SJCRH30 (cell line): ENCODE measurements around the gene MTFMT. TPM values are rescaled to one million over a fixed set of nuclear protein-coding genes. Genes with fewer than 3 reads are reported as not detected.
"Not testable (repeated sequence)": the region's sequence is repeated elsewhere in the genome, so short reads cannot be mapped to it uniquely, and the experiment has no call there.

Experiments used
- DNase-seq, 2 experiments: peaks; one replicate each; pipeline ENCODE4 v3.0.0-alpha.2; 2015 to 2020
- H3K27ac ChIP-seq: fragments of 250-450 bp; sonication (Bioruptor Pico); 2 replicates; pipeline ENCODE4 v1.5.1; 2020; ENCODE audit warnings: mild to moderate bottlenecking, moderate library complexity
- H3K27me3 ChIP-seq: fragments of 250-450 bp; sonication (Bioruptor Pico); 2 replicates; pipeline ENCODE4 v1.5.1; 2020; ENCODE audit warnings: mild to moderate bottlenecking, moderate library complexity
- H3K36me3 ChIP-seq: fragments of 250-450 bp; sonication (Bioruptor Pico); 2 replicates; pipeline ENCODE4 v1.5.1; 2020; ENCODE audit warnings: mild to moderate bottlenecking, moderate library complexity
- H3K4me1 ChIP-seq: fragments of 250-450 bp; sonication (Bioruptor Pico); 2 replicates; pipeline ENCODE4 v1.5.1; 2020; ENCODE audit warnings: mild to moderate bottlenecking, moderate library complexity
- H3K4me3 ChIP-seq: fragments of 250-450 bp; sonication (Bioruptor Pico); 2 replicates; pipeline ENCODE4 v1.5.1; 2020; ENCODE audit warnings: mild to moderate bottlenecking, moderate library complexity
- H3K9me3 ChIP-seq: fragments of 250-450 bp; sonication (Bioruptor Pico); replicated peaks from 2 replicates; pipeline ENCODE4 v1.5.1; 2020; ENCODE audit warnings: mild to moderate bottlenecking, moderate library complexity
- total RNA-seq: library from RNA; depleted of rRNA; stranded (reverse); fragments of >200 nt; shearing (Covaris generic); gene quantifications from 2 replicates; pipeline ENCODE4 v1.2.3, GENCODE V29; 2014

The MTFMT gene
- total RNA-seq, 1 experiment from 2014 or later: 21.9 TPM

DNA sequence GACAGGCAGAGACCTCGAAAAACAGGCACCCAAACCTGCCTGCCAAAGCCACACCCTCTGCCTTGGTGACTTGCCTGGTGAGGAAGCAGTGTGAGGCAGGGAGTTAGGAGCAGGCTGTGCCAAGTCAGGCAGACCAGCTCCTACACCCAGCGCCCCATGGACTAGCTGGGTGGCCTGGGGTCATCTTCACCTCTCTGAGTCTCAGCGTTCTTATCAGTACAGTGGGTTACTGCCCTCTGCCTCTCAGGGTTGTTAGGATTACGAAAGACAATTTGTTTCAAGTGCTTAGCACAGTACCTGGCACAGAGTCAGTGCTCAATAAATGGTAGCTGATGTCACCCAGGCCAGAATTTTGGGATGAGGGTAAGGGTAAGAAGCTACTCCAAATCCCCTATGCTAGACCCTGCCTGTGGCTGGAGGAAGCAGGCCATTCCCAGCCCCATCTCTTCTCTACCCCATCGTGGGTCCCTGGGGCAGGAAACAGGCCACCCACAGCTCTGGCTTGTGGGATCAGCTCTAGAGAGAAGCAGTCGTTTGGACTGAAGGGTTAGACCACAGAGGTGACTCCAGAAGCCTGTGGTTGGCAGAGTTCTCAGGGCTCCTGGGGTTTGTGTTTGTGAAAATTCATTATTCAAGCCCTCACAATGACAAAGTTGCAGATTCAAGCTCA is 25.9 kb upstream of the MTFMT start:
- Histone ChIP-seq H3K36me3 (no peaks in the 10 kb centered on the region), H3K27ac (peak overlapping the region; percentile 13; the same call in 1 of the 2 replicates), H3K27me3 (no peaks in the 10 kb centered on the region), H3K4me3 (no peak overlapping the region), H3K4me1 (peaks cover 31% of the 10 kb centered on the region), H3K9me3 (no peaks in the 10 kb centered on the region)
- DNase-seq: peak; percentile 65 to 66

DNA sequence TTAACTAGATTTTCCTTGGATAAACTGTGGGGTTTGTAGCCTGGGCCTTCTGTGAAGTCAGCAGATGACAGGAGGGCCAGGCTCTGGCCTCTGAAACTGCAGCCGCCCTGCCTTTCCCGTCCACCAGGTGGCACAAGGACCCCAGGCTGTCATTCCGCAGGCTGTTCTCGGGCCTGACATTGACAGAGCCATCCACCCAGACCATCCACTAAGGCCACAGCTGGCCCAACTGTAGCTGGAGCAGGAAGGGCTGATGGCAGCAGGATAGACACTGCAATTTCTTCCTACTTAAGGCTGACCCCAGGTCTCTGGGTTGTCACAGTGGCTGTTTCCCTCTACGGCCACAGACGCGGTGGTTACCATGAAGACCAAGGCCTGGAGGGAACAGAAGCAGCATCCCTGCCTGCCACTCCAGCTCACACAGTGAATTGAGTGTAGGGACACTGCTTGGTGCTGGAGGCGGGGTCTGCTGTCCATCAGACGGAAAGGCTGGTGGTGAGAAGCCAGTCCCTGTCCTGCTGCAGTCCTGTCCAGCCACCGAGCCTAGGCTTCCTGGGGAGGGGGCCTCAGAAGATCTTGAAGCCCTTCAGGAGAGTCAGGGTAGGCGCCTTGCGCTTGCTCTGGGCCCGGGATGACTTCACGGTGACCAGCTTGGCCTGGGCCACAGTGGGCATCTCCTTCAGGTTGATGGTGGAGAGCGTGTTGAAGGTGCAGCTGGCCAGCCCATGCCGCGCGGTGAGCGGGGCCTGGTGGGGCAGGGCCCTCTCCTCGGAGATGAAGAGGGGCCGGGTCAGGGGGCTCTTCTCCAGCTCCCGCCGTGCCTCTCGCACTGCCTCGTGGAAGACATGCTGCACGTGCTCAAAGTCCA is 25.1 kb upstream of the MTFMT start:
- Histone ChIP-seq H3K27ac (no peak overlapping the region; the same call in 1 of the 2 replicates), H3K9me3 (no peaks in the 10 kb centered on the region), H3K4me1 (peaks cover 34% of the 10 kb centered on the region), H3K27me3 (no peaks in the 10 kb centered on the region), H3K36me3 (no peaks in the 10 kb centered on the region), H3K4me3 (no peak overlapping the region)
- peak; percentile 81 to 89 for DNase-seq

DNA sequence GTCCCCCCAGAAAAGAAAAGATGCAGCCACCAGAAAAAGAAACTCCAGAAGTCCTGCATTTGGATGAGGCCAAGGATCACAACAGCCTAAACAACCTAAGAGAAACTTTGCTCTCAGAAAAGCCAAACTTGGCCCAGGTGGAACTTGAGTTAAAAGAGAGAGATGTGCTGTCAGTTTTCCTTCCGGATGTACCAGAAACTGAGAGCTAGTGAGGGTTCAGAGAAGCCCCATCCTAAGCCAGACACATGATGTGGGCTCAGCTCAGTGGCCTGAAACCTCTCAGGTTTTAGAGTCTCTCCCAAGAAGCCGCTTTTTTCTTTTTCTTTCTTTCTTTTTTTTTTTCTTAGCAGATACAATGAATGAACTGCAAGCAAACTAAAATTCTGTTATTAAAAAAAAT is 23.5 kb upstream of the MTFMT start:
- peaks cover 35% of the 10 kb centered on the region for H3K4me1 ChIP-seq
- H3K27ac ChIP-seq: no peak overlapping the region
- H3K36me3 ChIP-seq: no peaks in the 10 kb centered on the region
- H3K9me3 ChIP-seq: no peaks in the 10 kb centered on the region
- H3K4me3 ChIP-seq: no peak overlapping the region
- DNase-seq: no peak
- no peaks in the 10 kb centered on the region for H3K27me3 ChIP-seq

DNA sequence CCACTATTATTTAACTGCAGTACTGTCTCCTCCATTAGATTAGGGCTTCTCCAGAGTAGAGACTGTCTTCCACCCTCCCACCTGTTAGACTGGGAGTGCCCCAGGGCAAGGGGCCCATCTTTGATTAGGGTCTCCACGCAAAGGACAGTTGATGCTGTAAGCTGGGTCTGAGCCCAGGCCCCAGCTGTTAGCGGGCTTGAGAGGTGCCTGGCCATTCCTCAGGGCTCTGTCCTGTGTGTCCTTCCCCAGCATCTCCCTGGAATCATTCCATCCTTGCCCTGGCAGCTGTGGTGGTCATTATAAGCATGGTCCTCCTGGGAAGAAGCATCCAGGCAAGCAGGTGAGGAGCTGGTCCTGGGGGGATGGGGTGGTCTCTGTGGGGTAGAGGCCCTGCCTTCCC is 21.8 kb upstream of the MTFMT start:
- peak; percentile 40 to 60 for DNase-seq
- H3K4me1 ChIP-seq: peaks cover 22% of the 10 kb centered on the region
- no peaks in the 10 kb centered on the region for H3K9me3 ChIP-seq
- no peaks in the 10 kb centered on the region for H3K27me3 ChIP-seq
- H3K36me3 ChIP-seq: no peaks in the 10 kb centered on the region
- H3K4me3 ChIP-seq: no peak overlapping the region
- H3K27ac ChIP-seq: no peak overlapping the region

DNA sequence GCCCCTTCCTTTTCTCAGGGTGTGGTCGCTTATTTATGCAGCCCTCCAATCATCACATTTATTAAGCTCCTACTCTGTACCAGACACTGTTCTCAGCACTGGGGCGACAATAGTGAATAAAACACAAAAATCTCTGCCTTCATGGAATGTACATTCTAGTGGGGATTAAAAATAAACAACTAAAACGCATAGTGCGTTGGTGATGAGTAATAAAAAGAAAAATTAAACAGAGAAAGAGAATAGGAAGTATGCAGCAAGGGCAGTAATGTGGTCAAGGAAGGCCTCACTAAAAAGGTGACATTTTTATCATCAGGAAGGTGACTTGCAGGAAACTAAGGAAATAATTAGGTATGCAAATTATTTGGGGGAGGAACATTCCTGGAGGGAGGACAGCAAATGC is 20.8 kb upstream of the MTFMT start:
- peaks cover 18% of the 10 kb centered on the region for H3K4me1 ChIP-seq
- H3K27ac ChIP-seq: no peak overlapping the region

DNA sequence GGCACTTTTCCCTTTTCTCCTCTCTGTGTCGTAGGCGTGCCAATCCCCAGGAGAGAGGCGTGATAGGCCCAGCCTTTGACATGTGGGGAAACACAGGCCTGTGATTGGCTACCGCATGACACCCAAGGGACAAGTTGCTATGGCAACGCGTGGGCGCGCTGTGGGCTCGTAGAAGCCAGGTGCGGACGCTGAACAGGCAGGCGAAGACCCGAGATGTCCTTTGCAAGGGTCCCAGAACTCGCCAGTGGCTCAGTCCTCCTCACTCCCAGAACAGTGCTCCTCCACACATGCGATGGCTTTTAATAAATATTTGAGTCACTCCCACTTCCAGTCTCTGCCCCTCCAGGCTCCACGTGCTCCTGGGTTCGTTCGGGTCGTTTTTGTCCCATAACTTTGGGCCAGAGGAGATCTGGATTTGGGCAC is 20.0 kb upstream of the MTFMT start:
- DNase-seq: peak; percentile 99 to 100
- H3K4me3 ChIP-seq: peak overlapping the region; percentile 19
- no peaks in the 10 kb centered on the region for H3K27me3 ChIP-seq
- no peak overlapping the region for H3K27ac ChIP-seq
- no peaks in the 10 kb centered on the region for H3K36me3 ChIP-seq
- peaks cover 14% of the 10 kb centered on the region for H3K4me1 ChIP-seq
- no peaks in the 10 kb centered on the region for H3K9me3 ChIP-seq

More for the DNA sequence above, 20.8 kb upstream of the MTFMT start:
- H3K27me3 ChIP-seq: no peaks in the 10 kb centered on the region
- no peak overlapping the region for H3K4me3 ChIP-seq
- DNase-seq: no peak
- H3K9me3 ChIP-seq: no peaks in the 10 kb centered on the region
- H3K36me3 ChIP-seq: no peaks in the 10 kb centered on the region

DNA sequence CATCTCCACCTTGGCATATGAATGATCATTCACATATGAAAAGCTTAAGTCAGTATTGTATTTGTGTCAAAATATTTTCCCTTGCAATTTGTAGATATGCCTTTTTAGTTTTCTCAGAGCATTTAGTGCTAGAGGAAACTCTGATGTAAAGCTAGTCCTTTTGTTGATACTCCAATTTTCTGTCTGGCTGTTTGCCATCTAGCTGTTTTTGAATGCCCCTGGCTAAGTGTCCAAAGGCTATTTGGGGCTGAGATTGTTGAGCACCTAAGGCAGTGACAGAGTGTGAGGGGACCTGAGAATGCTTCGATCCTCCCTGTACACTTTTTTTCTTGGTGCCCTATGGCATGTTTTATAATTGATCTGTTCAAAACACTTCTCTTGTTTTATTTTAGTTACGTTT is 18.8 kb upstream of the MTFMT start:
- Histone ChIP-seq H3K27me3 (no peaks in the 10 kb centered on the region), H3K36me3 (no peaks in the 10 kb centered on the region), H3K4me3 (no peak overlapping the region), H3K9me3 (no peaks in the 10 kb centered on the region), H3K4me1 (peaks cover 13% of the 10 kb centered on the region), H3K27ac (no peak overlapping the region)
- DNase-seq: no peak

DNA sequence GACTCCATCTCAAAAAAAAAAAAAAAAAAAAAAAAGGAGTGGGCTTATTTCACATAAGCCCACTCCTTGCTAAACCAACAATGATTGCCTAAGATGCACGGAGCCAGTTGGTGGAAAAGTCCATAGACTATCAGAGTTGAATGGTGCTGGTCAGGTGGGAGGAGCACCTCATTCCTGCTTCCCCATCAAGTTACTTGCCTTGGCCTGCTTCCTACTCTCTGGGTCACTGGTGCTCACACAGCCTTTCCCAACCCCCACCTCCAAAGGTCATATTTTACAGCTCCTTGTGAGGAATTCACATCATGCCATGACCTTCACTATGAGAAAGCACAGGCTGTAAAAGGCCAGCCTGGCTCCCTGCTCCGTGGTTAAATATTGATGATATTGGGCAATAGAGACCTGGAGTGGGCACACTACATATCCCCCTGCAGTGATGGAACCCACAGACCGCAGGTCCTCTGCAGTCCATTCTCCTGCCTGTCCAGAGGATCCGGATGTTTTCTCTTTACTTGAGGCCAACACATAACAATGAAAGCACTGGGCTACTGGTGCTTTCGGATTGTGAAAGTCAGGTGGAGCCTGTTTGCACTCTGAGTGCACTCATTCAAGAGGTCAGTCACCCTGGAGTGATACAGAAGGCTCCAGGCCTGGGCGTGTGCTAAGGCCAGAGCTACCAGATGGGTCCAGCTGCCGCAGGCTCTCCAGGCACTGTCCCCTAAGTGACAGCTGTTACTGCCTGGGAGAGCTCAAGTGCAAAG is 15.5 kb upstream of the MTFMT start, which contains the start of gene SLC51B:
Gene SLC51B (plus strand): TSS at position 664 of the 758 bp plus-strand sequence. CDS start 4,618 bp downstream, outside the sequence.
- Histone ChIP-seq H3K9me3 (no peaks in the 10 kb centered on the region), H3K36me3 (no peaks in the 10 kb centered on the region), H3K27me3 (no peaks in the 10 kb centered on the region), H3K4me3 (no peak within 1 kb of the TSS), H3K27ac (no peak within 1 kb of the TSS), H3K4me1 (peaks cover 13% of the 10 kb centered on the region)
- DNase-seq: peak; percentile 77 to 89

DNA sequence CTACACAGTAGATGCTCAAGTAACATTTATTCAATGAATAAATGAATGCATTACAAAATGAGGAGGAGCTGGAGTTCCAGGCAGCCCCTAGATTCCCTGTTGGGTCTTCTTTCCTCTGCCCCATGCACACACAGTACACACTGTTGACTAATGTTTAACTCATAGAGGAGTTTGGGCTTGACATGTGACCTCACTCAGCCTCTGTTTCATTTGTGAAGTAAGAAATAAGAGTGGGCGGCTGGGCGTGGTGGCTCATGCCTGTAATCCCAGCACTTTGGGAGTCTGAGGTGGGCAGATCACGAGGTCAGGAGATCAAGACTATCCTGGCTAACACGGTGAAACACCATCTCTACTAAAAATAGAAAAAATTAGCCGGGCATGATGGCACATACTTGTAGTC is 14.8 kb upstream of the MTFMT start:
- not testable (repeated sequence) for H3K27ac ChIP-seq, H3K36me3 ChIP-seq, DNase-seq

DNA sequence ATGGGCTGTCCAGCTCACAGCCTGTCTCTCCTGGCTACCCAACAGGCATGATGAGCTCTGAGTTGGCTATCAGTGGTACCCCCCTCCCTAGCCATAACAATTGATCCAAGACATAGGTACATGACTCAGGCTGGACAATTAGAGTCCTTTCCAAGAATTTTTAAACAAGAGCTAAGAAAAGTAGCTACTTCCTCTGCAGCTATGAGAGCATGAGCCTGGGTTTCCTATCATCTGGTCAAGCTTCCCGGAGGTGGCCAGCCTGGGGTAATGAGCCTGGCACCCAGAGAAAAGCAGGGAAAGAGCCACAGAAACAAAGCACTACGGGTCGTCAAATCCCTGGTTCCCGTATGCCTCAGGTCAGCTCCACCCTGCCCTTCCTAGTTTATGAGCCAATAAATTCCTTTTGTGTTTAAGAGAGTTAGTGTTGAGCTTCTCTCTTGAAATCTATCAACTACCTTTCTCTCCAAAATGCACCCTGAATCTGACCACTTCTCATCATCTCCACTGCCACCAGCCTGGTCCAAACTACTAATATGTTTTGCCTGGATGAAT is 13.4 kb upstream of the MTFMT start:
- H3K36me3 ChIP-seq: no peaks in the 10 kb centered on the region
- H3K27me3 ChIP-seq: no peaks in the 10 kb centered on the region
- peaks cover 9% of the 10 kb centered on the region for H3K4me1 ChIP-seq
- no peak overlapping the region for H3K4me3 ChIP-seq
- H3K9me3 ChIP-seq: no peaks in the 10 kb centered on the region
- no peak for DNase-seq
- no peak overlapping the region for H3K27ac ChIP-seq

More for the DNA sequence above, 14.8 kb upstream of the MTFMT start:
- not testable (repeated sequence) for H3K4me3 ChIP-seq, H3K27me3 ChIP-seq, H3K4me1 ChIP-seq, H3K9me3 ChIP-seq

DNA sequence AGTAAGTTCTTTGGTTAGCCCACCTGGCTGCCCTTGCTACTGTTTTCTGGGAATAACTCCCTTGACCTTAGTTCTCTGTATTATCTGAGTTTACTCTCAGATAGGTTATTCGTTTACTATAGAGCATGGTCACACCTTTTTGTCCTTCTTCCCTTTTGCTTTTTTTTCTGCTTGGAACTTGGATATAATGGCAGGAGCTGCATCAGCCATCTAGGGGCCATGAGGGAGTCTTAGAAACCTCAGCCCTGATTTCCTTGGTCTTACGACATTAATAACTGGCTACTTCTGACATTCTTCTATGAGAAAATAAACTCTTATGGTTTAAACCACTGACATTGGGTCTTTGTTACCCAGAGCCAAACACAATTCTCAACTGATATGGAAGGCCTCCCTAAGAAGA is 12.3 kb upstream of the MTFMT start:
- Histone ChIP-seq H3K27me3 (no peaks in the 10 kb centered on the region), H3K4me1 (peaks cover 9% of the 10 kb centered on the region), H3K9me3 (no peaks in the 10 kb centered on the region), H3K36me3 (no peaks in the 10 kb centered on the region), H3K4me3 (no peak overlapping the region), H3K27ac (no peak overlapping the region)
- DNase-seq: no peak

DNA sequence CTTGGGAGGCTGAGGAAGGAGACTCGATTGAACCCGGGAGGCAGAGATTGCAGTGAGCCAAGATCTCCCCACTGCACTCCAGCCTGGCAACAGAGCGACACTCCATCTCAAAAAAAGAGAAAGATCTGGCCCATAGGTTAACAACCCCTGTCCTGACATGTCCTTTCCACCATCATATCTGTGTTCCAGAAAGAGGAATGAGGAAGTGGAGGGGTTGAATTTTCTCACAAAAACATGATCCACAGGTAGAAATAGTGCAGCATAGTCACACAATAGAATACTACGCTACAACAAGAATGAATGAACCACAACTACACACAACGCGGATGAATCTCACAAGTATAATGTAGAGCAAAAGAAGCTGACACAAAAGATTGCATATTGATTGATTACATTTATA is 11.0 kb upstream of the MTFMT start:
- no peak for DNase-seq

DNA sequence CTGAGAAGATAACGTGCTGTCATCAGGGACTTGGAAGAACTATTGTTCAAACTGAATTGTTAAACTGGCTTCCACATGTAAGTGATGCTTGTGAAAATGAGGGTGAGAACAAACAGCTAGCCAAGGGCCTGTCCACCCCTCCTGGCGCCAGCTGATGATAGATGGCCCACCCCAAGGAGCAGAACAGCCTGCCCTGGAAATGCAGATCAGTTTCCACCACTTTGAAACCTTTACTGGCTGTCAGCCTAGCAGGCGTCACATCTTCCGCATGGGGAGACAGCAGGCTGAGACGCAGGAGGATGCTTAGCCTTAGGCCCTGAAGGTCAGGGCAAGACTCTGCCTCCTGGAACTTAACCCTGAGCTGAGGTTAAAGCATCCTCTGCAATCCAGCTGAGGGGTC is 9.4 kb upstream of the MTFMT start:
- Histone ChIP-seq H3K4me1 (0 out of 2 replicates have a peak, but pooled peaks cover 3% of the 10 kb centered on the region), H3K27ac (no peak overlapping the region), H3K36me3 (no peaks in the 10 kb centered on the region), H3K4me3 (no peak overlapping the region), H3K9me3 (no peaks in the 10 kb centered on the region), H3K27me3 (no peaks in the 10 kb centered on the region)
- DNase-seq: no peak

More for the DNA sequence above, 11.0 kb upstream of the MTFMT start:
- Histone ChIP-seq H3K4me3 (no peak overlapping the region), H3K27me3 (no peaks in the 10 kb centered on the region), H3K36me3 (no peaks in the 10 kb centered on the region), H3K27ac (no peak overlapping the region), H3K9me3 (no peaks in the 10 kb centered on the region), H3K4me1 (peaks cover 6% of the 10 kb centered on the region)

DNA sequence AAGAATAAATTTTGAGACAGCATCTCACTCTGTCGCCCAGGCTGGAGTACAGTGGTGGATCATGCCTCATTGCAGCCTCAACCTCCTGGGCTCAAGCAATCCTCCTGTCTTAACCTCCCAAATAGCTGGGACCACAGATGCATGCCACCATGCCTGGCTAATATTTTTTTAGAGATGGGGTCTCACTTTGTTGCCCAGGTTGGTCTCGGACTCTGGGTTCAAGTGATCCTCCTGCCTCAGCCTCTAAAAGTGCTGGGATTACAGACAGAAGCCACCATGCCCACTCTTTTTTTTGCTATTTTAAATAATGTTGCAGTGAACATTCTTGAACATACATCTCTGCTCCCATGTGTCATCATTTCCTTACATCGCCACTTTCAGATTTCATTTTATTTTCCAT is 9.0 kb upstream of the MTFMT start:
- Histone ChIP-seq H3K9me3 (no peaks in the 10 kb centered on the region), H3K27ac (no peak overlapping the region), H3K4me3 (no peak overlapping the region), H3K4me1 (0 out of 2 replicates have a peak, but pooled peaks cover 3% of the 10 kb centered on the region), H3K36me3 (no peaks in the 10 kb centered on the region), H3K27me3 (no peaks in the 10 kb centered on the region)
- no peak for DNase-seq
